Natural killer cell (primary cell): Measurements from ENCODE around the gene FXYD3. TPM values are rescaled to one million over a fixed set of nuclear protein-coding genes. Genes with fewer than 3 reads are reported as not detected.

ENCODE experiments used
- ATAC-seq, 3 donors: fragments of 150-1000 bp in 2 of 3; fragments of 200-7000 bp in 1 of 3; cut with Tn5 transposase; 1 replicate in 1 of 3; 2 replicates in 2 of 3; pipeline ENCODE4 v1.10.0; 2021; ENCODE audit warnings: mild to moderate bottlenecking in 2 of 3, moderate library complexity in 2 of 3
- DNase-seq, 2 donors: peaks; one replicate each; pipeline versions ENCODE4 v3.0.0 to v3.0.0-alpha.2; 2013 to 2021; ENCODE audit warnings: mixed read lengths in 1 of 2
- H3K27ac ChIP-seq: one replicate; pipeline ENCODE4 v1.5.1; 2013; ENCODE audit warnings: mild to moderate bottlenecking, low read length
- H3K27me3 ChIP-seq: one replicate; pipeline ENCODE4 v1.6.1; 2013; ENCODE audit warnings: low read length; ENCODE audit not compliant: control insufficient read depth, insufficient read depth
- H3K36me3 ChIP-seq: one replicate; pipeline ENCODE4 v1.6.1; 2013; ENCODE audit warnings: low read length; ENCODE audit not compliant: control insufficient read depth, insufficient read depth
- H3K4me1 ChIP-seq: one replicate; pipeline ENCODE4 v1.6.1; 2013; ENCODE audit warnings: low read length; ENCODE audit not compliant: control insufficient read depth, insufficient read depth
- H3K4me3 ChIP-seq: one replicate; pipeline ENCODE4 v1.5.1; 2013; ENCODE audit warnings: low read length
- H3K9me3 ChIP-seq: one replicate; pipeline ENCODE4 v1.6.1; 2013; ENCODE audit warnings: low read length; ENCODE audit not compliant: control insufficient read depth, insufficient read depth
- H3K27ac Mint-ChIP-seq, 2 donors: one replicate each; pipeline ENCODE4 v1.8.0; 2022; ENCODE audit warnings: mild to moderate bottlenecking in 2 of 2, mixed read lengths in 2 of 2, moderate library complexity in 1 of 2
- H3K27me3 Mint-ChIP-seq, 2 donors: one replicate each; pipeline ENCODE4 v1.8.0; 2022; ENCODE audit warnings: low read depth in 2 of 2, mixed read lengths in 2 of 2
- H3K36me3 Mint-ChIP-seq: one replicate; pipeline ENCODE4 v1.8.0; 2022; ENCODE audit warnings: mixed read lengths
- H3K4me1 Mint-ChIP-seq, 2 donors: one replicate each; pipeline ENCODE4 v1.8.0; 2022; ENCODE audit warnings: mixed read lengths in 2 of 2
- H3K4me3 Mint-ChIP-seq: one replicate; pipeline ENCODE4 v1.8.0; 2022; ENCODE audit warnings: mild to moderate bottlenecking, moderate library complexity, mixed read lengths
- H3K9me3 Mint-ChIP-seq, 2 donors: one replicate each; pipeline ENCODE4 v1.8.0; 2022; ENCODE audit warnings: mixed read lengths in 2 of 2
- WGBS: methylation state at CpG from one replicate; pipeline ENCODE4 v1.1.7; 2013; ENCODE audit warnings: missing lambda C conversion rate; ENCODE audit not compliant: insufficient coverage; 5-methylcytosine and 5-hydroxymethylcytosine counted together
- intact Hi-C: fragments of 100-400 bp; cut with micrococcal nuclease; formaldehyde crosslinking; loops from one replicate; pipeline ENCODE4 v1.14.2; 2022
- total RNA-seq, 4 donors: library from RNA; stranded (reverse); fragments of 120-200 nt in 1 of 4; gene quantifications; one replicate each; pipeline versions ENCODE4 v1.2.3 to v1.2.4, GENCODE V29; 2013 to 2022
- TF ChIP-seq, protein P1 (sequence below): fragments of 200-600 bp; IDR thresholded peaks from one replicate; pipeline ENCODE4 v1.8.0; 2022; ENCODE audit warnings: antibody characterized with exemption

Gene FXYD3
- total RNA-seq, 3 donors from 2014 or later (not counting 1 experiment from before 2014, with no cell fraction given): not detected

DNA sequence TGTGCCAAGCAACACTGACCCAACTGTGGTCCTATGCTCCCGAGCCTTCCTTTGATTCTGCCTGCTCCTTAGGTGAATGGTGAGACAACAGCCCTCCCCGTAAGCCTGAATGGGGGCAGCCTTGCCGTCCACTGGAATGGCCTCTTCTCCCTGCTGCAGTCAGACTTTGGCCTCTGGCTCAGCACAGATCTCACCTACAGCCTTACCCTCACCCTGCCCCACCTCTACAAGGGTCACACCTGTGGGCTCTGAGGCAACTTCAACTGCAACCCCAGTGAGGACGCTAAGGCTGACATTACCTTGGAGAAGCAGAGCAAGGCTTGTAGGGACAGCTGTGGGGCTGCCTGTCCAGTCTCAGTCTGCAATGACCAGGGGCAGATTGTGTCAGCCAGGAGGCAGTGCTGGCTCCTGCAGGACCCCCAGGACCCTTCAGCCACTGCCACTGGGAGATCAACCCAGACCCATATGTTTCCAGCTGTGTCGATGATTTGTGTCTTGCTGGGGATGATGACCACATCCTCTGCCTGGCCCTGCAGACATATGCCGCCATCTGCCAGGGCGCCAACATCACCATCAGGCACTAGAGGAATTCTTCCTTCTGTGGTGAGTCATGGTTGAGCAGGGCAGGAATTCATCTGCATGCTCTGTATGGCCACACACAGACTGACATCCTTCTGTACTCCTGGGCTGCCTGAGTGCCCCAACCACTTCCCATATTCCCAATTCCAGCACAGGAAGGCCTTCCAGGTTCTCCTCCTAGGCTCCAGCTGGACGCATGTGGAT, 27.3 kb upstream of the FXYD3 start:
- H3K27ac Mint-ChIP-seq: no peak overlapping the region
- Histone ChIP-seq H3K27ac (no peak overlapping the region), H3K4me1 (peaks cover 43% of the 10 kb centered on the region)

DNA sequence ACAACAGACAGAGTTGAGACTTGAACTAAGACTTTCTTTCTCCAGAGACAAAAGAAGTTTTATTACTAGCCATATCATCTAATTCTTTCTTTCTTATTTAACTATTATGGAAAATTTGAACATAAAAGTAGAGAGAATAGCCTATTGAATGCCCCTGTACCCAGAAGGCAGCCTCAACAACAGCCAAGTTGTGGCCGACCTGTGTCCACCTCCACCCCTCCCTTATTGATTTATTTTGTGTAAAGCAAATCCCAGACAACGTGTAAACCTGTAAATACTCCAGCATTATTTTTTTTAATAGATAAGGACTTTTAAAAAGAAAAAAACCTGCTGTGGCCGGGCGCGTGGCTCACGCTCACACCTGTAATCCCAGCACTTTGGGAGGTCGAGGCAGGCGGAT, 26.1 kb upstream of the FXYD3 start:
- TF ChIP-seq, protein P1, sequence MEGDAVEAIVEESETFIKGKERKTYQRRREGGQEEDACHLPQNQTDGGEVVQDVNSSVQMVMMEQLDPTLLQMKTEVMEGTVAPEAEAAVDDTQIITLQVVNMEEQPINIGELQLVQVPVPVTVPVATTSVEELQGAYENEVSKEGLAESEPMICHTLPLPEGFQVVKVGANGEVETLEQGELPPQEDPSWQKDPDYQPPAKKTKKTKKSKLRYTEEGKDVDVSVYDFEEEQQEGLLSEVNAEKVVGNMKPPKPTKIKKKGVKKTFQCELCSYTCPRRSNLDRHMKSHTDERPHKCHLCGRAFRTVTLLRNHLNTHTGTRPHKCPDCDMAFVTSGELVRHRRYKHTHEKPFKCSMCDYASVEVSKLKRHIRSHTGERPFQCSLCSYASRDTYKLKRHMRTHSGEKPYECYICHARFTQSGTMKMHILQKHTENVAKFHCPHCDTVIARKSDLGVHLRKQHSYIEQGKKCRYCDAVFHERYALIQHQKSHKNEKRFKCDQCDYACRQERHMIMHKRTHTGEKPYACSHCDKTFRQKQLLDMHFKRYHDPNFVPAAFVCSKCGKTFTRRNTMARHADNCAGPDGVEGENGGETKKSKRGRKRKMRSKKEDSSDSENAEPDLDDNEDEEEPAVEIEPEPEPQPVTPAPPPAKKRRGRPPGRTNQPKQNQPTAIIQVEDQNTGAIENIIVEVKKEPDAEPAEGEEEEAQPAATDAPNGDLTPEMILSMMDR: no peak
- Histone ChIP-seq H3K36me3 (no peaks in the 10 kb centered on the region), H3K27ac (no peak overlapping the region), H3K4me3 (no peak overlapping the region), H3K9me3 (no peaks in the 10 kb centered on the region), H3K27me3 (peaks cover 6% of the 10 kb centered on the region), H3K4me1 (peaks cover 33% of the 10 kb centered on the region)
- Mint-ChIP-seq H3K27me3 (peaks cover 0 to 3% of the 10 kb centered on the region in 2 donors), H3K4me1 (peaks cover 17 to 18% of the 10 kb centered on the region in 2 donors), H3K27ac (no peak overlapping the region), H3K9me3 (no peaks in the 10 kb centered on the region), H3K4me3 (no peak overlapping the region), H3K36me3 (no peaks in the 10 kb centered on the region)
- WGBS: 96% methylated on average over 7 of the region's 8 CpGs
- ATAC-seq (no peak), DNase-seq (no peak)
- intact Hi-C loops: no loop called here

More for the DNA sequence above, 27.3 kb upstream of the FXYD3 start:
- Histone ChIP-seq H3K9me3 (no peaks in the 10 kb centered on the region), H3K27me3 (peaks cover 6% of the 10 kb centered on the region), H3K36me3 (no peaks in the 10 kb centered on the region), H3K4me3 (no peak overlapping the region)
- Mint-ChIP-seq H3K9me3 (no peaks in the 10 kb centered on the region), H3K27me3 (peaks cover 0 to 3% of the 10 kb centered on the region in 2 donors), H3K4me3 (no peak overlapping the region), H3K36me3 (no peaks in the 10 kb centered on the region), H3K4me1 (peaks cover 17 to 18% of the 10 kb centered on the region in 2 donors)
- WGBS: 70% methylated on average over 7 of the region's 8 CpGs
- TF ChIP-seq, protein P1: no peak
- ATAC-seq (no peak), DNase-seq (no peak)
- intact Hi-C loops: no loop called here

DNA sequence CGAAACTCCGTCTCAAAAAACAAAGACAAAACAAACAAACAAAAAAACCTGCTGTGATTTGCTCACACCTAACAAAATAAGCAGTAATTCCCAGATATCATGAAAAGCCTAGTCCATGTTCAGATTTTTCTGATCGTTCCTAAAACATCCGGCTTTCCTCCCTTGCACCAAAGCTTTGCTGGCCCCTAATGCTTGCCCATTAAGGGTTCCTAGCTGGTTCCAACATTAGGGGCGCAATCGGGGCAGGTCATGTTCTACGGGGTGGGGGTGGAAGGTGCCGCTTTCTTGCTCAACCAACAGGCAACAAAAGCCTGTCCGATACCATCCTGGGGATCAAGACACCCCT, 25.5 kb upstream of the FXYD3 start:
- no peaks in the 10 kb centered on the region for H3K9me3 ChIP-seq
- Mint-ChIP-seq H3K4me3 (no peak overlapping the region), H3K27ac (no peak overlapping the region), H3K36me3 (no peaks in the 10 kb centered on the region), H3K9me3 (no peaks in the 10 kb centered on the region), H3K27me3 (peaks cover 0 to 3% of the 10 kb centered on the region in 2 donors), H3K4me1 (peaks cover 17 to 18% of the 10 kb centered on the region in 2 donors)
- H3K27me3 ChIP-seq: peaks cover 6% of the 10 kb centered on the region
- ATAC-seq (no peak), DNase-seq (no peak)
- TF ChIP-seq, protein P1: no peak
- intact Hi-C loops: loop anchor here (1.0 kb wide), 1 partner anchor 23 kb away; no protein-coding TSS in a partner anchor
- H3K4me3 ChIP-seq: no peak overlapping the region
- no peaks in the 10 kb centered on the region for H3K36me3 ChIP-seq
- H3K4me1 ChIP-seq: peaks cover 27% of the 10 kb centered on the region
- WGBS: 30% methylated on average over 7 of the region's 9 CpGs
- H3K27ac ChIP-seq: no peak overlapping the region
